NB4 (cell line): ENCODE results near the gene HCRTR1.

Experiments used
- DNase-seq: peaks from one replicate; pipeline ENCODE4 v3.0.0; 2010; ENCODE audit warnings: low read depth
- H3K4me3 ChIP-seq: one replicate; pipeline ENCODE4 v1.5.1; 2011; ENCODE audit warnings: mild to moderate bottlenecking, low read depth, low read length, moderate library complexity
- MYC ChIP-seq: IDR thresholded peaks from 2 replicates; pipeline ENCODE4 v1.6.1; 2011; ENCODE audit warnings: low read depth, low read length
- POLR2A ChIP-seq: IDR thresholded peaks from 2 replicates; pipeline ENCODE4 v1.6.1; 2011; ENCODE audit warnings: mild to moderate bottlenecking; ENCODE audit not compliant: insufficient read length; ENCODE audit errors: extremely low read depth
- TF ChIP-seq, protein P1 (sequence below): IDR thresholded peaks from 2 replicates; pipeline ENCODE4 v1.6.1; 2011; ENCODE audit warnings: low read depth, low read length
- TF ChIP-seq, protein P2 (sequence below): IDR thresholded peaks from one replicate; pipeline ENCODE4 v1.5.1; 2012; ENCODE audit warnings: low read depth, low read length

Gene HCRTR1

DNA sequence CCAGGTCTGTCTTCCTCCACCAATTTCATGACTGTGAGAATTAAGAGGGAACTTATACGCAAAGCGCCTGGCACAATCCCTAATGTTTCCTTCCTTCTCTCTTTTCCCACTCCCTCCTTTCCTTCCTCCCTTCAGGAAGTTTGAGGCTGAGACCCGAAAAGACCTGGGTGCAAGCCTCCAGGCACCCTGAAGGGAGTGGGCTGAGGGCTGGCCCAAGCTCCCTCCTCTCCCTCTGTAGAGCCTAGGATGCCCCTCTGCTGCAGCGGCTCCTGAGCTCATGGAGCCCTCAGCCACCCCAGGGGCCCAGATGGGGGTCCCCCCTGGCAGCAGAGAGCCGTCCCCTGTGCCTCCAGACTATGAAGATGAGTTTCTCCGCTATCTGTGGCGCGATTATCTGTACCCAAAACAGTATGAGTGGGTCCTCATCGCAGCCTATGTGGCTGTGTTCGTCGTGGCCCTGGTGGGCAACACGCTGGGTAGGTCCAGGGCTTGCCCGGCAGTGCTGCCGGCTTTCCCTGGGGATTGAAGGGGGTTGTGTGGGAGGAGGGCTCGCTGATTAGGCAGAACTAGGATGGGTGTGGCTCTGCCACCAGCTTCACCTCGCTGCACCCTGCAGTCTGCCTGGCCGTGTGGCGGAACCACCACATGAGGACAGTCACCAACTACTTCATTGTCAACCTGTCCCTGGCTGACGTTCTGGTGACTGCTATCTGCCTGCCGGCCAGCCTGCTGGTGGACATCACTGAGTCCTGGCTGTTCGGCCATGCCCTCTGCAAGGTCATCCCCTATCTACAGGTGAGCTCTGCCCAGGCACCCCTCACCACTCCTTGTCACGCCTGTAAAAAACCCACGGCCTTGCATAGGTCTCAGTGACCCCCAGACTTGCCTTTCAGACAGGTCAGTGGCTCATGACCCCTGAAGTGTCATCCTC, 1.7 kb downstream of the HCRTR1 start:
- TF ChIP-seq, protein P1, sequence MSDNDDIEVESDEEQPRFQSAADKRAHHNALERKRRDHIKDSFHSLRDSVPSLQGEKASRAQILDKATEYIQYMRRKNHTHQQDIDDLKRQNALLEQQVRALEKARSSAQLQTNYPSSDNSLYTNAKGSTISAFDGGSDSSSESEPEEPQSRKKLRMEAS: no peak
- TF ChIP-seq, protein P2, sequence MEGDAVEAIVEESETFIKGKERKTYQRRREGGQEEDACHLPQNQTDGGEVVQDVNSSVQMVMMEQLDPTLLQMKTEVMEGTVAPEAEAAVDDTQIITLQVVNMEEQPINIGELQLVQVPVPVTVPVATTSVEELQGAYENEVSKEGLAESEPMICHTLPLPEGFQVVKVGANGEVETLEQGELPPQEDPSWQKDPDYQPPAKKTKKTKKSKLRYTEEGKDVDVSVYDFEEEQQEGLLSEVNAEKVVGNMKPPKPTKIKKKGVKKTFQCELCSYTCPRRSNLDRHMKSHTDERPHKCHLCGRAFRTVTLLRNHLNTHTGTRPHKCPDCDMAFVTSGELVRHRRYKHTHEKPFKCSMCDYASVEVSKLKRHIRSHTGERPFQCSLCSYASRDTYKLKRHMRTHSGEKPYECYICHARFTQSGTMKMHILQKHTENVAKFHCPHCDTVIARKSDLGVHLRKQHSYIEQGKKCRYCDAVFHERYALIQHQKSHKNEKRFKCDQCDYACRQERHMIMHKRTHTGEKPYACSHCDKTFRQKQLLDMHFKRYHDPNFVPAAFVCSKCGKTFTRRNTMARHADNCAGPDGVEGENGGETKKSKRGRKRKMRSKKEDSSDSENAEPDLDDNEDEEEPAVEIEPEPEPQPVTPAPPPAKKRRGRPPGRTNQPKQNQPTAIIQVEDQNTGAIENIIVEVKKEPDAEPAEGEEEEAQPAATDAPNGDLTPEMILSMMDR: no peak
- TF ChIP-seq POLR2A (no peak), MYC (no peak)

DNA sequence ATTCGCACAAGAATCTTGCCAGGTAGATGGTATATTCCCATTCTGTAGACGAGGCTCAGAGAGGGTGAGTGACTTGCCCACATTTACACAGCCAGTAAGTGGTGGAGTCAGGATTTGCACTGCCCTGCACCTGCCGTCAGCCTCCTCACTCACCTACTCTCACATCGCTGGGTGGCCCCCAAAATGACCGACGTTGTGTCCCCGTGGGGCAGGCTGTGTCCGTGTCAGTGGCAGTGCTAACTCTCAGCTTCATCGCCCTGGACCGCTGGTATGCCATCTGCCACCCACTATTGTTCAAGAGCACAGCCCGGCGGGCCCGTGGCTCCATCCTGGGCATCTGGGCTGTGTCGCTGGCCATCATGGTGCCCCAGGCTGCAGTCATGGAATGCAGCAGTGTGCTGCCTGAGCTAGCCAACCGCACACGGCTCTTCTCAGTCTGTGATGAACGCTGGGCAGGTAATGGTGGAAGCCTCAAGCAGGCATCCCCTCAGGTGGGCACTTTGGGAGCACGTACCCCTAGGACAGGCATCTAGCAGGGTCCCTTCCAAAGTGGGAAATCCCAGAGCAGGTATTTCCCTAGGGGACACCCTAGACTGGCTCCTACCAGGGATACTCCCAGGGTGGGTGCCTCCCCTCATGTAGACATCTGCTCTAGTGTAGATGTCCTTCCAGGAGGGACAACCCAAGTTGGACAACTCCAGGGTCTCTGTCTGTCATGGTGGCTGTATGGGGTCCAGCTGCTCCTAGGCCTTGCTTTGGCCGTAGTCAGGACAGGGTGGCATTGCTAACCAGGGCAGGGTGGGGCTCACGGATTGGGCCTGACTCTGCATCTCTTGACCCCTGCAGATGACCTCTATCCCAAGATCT, 3.4 kb downstream of the HCRTR1 start:
- TF ChIP-seq, protein P1: no peak
- TF ChIP-seq MYC (no peak), POLR2A (no peak)
- TF ChIP-seq, protein P2: no peak
- no peak for DNase-seq
- H3K4me3 ChIP-seq: no peak overlapping the region

More for the DNA sequence above, 1.7 kb downstream of the HCRTR1 start:
- H3K4me3 ChIP-seq: no peak overlapping the region
- no peak for DNase-seq

DNA sequence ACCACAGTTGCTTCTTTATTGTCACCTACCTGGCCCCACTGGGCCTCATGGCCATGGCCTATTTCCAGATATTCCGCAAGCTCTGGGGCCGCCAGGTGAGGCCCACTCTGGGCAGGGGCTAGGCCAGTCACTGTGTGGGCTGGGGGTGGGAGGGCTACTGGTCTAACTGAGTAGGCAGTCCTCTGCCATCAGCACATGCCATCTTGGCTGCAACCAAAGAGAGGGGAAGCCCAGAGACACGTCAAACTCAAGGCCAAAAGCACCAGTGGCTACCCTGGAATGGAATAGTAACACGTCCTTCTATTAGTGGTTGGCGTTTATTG, 4.0 kb downstream of the HCRTR1 start:
- no peak overlapping the region for H3K4me3 ChIP-seq
- no peak for DNase-seq
- TF ChIP-seq, protein P1: no peak
- TF ChIP-seq, protein P2: no peak
- TF ChIP-seq MYC: no peak
- TF ChIP-seq POLR2A: no peak

DNA sequence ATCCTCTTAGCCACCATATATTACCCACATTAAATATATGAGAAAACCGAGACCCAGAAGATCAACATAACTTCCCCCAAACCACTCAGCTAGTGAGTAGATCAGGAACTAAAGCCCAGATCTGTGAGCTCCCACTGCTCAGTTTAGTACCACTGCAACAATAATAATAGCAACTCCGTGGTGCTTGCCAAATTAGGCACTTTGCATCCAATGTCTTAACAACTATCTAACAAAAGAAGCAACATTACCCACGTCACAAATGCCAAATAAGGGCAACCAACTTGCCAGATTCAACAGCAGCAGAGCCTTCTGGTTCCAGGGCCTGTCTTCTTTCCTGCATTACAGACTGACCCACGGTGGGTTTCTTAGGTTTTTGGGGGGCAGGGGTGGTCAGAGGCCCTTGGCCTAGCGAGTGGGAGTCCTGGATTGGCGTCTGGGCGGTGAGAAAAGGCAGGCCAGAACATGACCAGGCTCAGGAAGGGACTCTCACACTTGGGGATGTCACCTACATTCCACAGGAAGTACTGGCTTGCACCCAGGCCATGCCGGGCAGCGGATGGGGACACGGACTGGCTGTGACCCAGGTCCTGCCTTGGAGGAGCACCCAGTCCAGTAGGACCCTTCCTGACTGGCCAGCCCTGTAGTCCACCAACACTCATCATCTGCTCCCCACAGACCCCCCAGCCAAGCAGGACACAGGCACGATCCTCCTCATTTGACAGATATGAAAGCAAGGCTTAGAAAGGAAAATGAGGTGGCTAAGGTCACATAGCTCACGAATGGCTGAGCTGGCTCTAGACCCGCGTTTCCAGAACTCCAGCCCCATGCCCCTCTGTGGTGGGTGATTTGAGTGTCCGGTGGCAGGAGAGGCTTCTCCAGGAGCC, 4.6 kb downstream of the HCRTR1 start:
- TF ChIP-seq, protein P2: no peak
- TF ChIP-seq POLR2A (no peak), MYC (no peak)
- TF ChIP-seq, protein P1: no peak
- no peak overlapping the region for H3K4me3 ChIP-seq
- no peak for DNase-seq

DNA sequence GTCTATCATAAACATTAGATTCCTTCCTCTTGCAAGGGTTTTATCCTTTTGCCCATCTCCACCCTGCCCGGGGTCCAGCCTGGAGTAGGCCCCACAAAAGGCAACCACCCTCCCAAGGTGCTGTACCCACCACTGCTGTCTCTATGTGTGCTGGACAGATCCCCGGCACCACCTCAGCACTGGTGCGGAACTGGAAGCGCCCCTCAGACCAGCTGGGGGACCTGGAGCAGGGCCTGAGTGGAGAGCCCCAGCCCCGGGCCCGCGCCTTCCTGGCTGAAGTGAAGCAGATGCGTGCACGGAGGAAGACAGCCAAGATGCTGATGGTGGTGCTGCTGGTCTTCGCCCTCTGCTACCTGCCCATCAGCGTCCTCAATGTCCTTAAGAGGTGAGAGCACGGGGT, 5.9 kb downstream of the HCRTR1 start:
- H3K4me3 ChIP-seq: no peak overlapping the region
- TF ChIP-seq, protein P1: no peak
- TF ChIP-seq MYC (no peak), POLR2A (no peak)
- TF ChIP-seq, protein P2: no peak
- no peak for DNase-seq
